CD8-positive, alpha-beta memory T cell (primary cell): ENCODE results near the gene SH3TC1. TPM values are rescaled to one million over a fixed set of nuclear protein-coding genes. Genes with fewer than 3 reads are reported as not detected.

Source experiments
- CTCF ChIA-PET: fragments of 350-600 bp; sonication (Branson Sonifier 250); formaldehyde crosslinking; loops from one replicate; lab custom pipeline; 2021; ENCODE audit warnings: antibody characterized with exemption; lab: Charles Lee
- POLR2A ChIA-PET: fragments of 350-600 bp; sonication (Branson Sonifier 250); formaldehyde crosslinking; loops from one replicate; lab custom pipeline; 2021; ENCODE audit warnings: antibody characterized with exemption; lab: Charles Lee
- DNase-seq, 5 donors: peaks; one replicate each; pipeline versions ENCODE4 v3.0.0 to v3.0.0-alpha.2; 2020 to 2022; ENCODE audit warnings: mixed read lengths in 1 of 5
- H3K27ac ChIP-seq: one replicate; pipeline ENCODE4 v1.7.0; 2013; ENCODE audit warnings: low read depth, mild to moderate bottlenecking, low read length, moderate library complexity
- H3K27me3 ChIP-seq: 2 replicates; pipeline ENCODE4 v1.7.0; 2013; ENCODE audit warnings: low read length, mild to moderate bottlenecking; ENCODE audit not compliant: insufficient read depth, poor library complexity, severe bottlenecking
- H3K36me3 ChIP-seq: 2 replicates; pipeline ENCODE4 v1.7.0; 2013; ENCODE audit warnings: mild to moderate bottlenecking, low read length, moderate library complexity; ENCODE audit not compliant: insufficient read depth
- H3K4me1 ChIP-seq: 2 replicates; pipeline ENCODE4 v1.7.0; 2013; ENCODE audit warnings: mild to moderate bottlenecking, low read length, moderate library complexity; ENCODE audit not compliant: insufficient read depth
- H3K4me3 ChIP-seq: 2 replicates; pipeline ENCODE4 v1.7.0; 2013; ENCODE audit warnings: mild to moderate bottlenecking, low read length
- H3K9me3 ChIP-seq: 2 replicates; pipeline ENCODE4 v1.7.0; 2013; ENCODE audit warnings: mild to moderate bottlenecking, low read length
- H3K27ac Mint-ChIP-seq, 8 donors: one replicate each; pipeline ENCODE4 v1.8.0; 2020 to 2021; ENCODE audit warnings: mixed read lengths in 8 of 8, mild to moderate bottlenecking in 6 of 8, inconsistent platforms in 3 of 8, moderate library complexity in 3 of 8
- H3K27me3 Mint-ChIP-seq, 2 donors: one replicate each; pipeline ENCODE4 v1.8.0; 2020 to 2021; ENCODE audit warnings: mixed read lengths in 2 of 2, mild to moderate bottlenecking in 1 of 2, moderate library complexity in 1 of 2
- H3K36me3 Mint-ChIP-seq, 3 donors: one replicate each; pipeline ENCODE4 v1.8.0; 2020 to 2021; ENCODE audit warnings: mixed read lengths in 3 of 3, inconsistent platforms in 1 of 3, mild to moderate bottlenecking in 1 of 3
- H3K4me1 Mint-ChIP-seq, 3 donors: one replicate each; pipeline ENCODE4 v1.8.0; 2020 to 2021; ENCODE audit warnings: mixed read lengths in 3 of 3, inconsistent platforms in 1 of 3, mild to moderate bottlenecking in 1 of 3
- H3K4me3 Mint-ChIP-seq, 7 donors: one replicate each; pipeline ENCODE4 v1.8.0; 2020 to 2021; ENCODE audit warnings: mixed read lengths in 7 of 7, mild to moderate bottlenecking in 6 of 7, moderate library complexity in 4 of 7, inconsistent platforms in 2 of 7
- H3K9me3 Mint-ChIP-seq, 5 donors: one replicate each; pipeline ENCODE4 v1.8.0; 2020 to 2022; ENCODE audit warnings: mixed read lengths in 5 of 5, mild to moderate bottlenecking in 3 of 5, moderate library complexity in 2 of 5, inconsistent platforms in 1 of 5
- polyA plus RNA-seq: library from polyadenylated mRNA; unstranded; fragments of 300-500 nt; fragmentation: Illumina TruSeq; gene quantifications from one replicate; pipeline ENCODE4 v1.2.3, GENCODE V29; 2021
- total RNA-seq, 2 experiments: library from RNA; stranded (reverse); gene quantifications; one replicate each; pipeline ENCODE4 v1.2.3, GENCODE V29; 2021

The SH3TC1 gene
- total and polyA plus RNA-seq, 3 experiments from 2014 or later: 7.5 to 12.2 (median 8.9) TPM

DNA sequence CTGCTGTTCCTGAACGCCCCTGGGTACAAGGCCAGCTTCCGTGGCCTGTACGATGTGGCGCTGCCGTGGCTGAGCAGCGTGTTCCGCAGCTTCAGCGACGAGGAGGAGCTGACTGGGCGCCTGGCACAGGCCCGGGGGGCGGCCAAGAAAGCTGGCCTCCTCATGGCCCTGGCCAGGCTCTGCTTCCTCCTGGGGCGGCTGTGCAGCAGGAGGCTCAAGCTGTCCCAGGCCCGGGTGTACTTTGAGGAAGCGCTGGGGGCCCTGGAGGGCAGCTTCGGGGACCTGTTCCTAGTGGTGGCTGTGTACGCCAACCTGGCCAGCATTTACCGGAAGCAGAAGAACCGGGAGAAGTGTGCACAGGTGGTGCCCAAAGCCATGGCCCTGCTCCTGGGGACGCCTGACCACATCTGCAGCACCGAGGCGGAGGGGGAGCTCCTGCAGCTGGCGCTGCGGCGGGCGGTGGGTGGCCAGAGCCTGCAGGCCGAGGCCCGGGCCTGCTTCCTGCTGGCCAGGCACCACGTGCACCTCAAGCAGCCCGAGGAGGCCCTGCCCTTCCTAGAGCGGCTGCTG lies 28.2 kb downstream of the SH3TC1 start:
- H3K36me3 ChIP-seq: peaks cover 7% of the 10 kb centered on the region
- no peak overlapping the region for H3K27ac Mint-ChIP-seq
- H3K4me3 ChIP-seq: no peak overlapping the region
- H3K27me3 Mint-ChIP-seq: no peaks in the 10 kb centered on the region
- POLR2A ChIA-PET: no interaction called here
- no peaks in the 10 kb centered on the region for H3K27me3 ChIP-seq
- H3K4me1 Mint-ChIP-seq: peaks cover 43 to 83% (median 43%) of the 10 kb centered on the region in 3 donors
- H3K36me3 Mint-ChIP-seq: peaks cover 0 to 23% (median 6%) of the 10 kb centered on the region in 3 donors
- DNase-seq: no peak
- peaks cover 59% of the 10 kb centered on the region for H3K4me1 ChIP-seq
- no peaks in the 10 kb centered on the region for H3K9me3 Mint-ChIP-seq
- H3K27ac ChIP-seq: no peak overlapping the region
- peak overlapping the region in 1 of 7 donors; percentile 74 for H3K4me3 Mint-ChIP-seq
- CTCF ChIA-PET: interaction anchor here (0.9 to 3.1 kb wide), 4 partner anchors 15 to 190 kb away, joined by 3 to 8 read pairs (median 4); no protein-coding TSS in a partner anchor
- no peaks in the 10 kb centered on the region for H3K9me3 ChIP-seq

DNA sequence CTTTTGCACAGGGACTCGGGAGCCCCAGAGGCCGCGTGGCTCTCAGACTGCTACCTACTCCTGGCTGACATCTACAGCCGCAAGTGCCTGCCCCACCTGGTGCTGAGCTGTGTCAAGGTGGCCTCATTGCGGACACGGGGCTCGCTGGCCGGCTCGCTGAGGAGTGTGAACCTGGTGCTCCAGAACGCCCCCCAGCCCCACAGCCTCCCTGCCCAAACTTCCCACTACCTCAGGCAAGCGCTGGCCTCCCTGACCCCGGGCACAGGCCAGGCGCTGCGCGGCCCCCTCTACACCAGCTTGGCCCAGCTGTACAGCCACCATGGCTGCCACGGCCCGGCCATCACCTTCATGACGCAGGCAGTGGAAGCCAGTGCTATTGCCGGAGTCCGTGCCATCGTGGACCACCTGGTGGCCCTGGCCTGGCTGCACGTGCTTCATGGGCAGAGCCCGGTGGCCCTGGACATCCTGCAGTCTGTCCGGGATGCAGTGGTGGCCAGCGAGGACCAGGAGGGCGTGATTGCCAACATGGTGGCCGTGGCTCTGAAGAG lies 28.8 kb downstream of the SH3TC1 start:
- CTCF ChIA-PET: interaction anchor here (0.9 to 3.1 kb wide), 5 partner anchors 14 to 190 kb away, joined by 3 to 8 read pairs (median 3); no protein-coding TSS in a partner anchor
- Histone ChIP-seq H3K36me3 (peaks cover 7% of the 10 kb centered on the region), H3K4me3 (no peak overlapping the region), H3K27ac (no peak overlapping the region), H3K4me1 (peaks cover 57% of the 10 kb centered on the region), H3K27me3 (no peaks in the 10 kb centered on the region), H3K9me3 (no peaks in the 10 kb centered on the region)
- peak overlapping the region in 1 of 7 donors; percentile 51 for H3K4me3 Mint-ChIP-seq
- DNase-seq: no peak
- H3K9me3 Mint-ChIP-seq: no peaks in the 10 kb centered on the region
- no peaks in the 10 kb centered on the region for H3K27me3 Mint-ChIP-seq
- H3K27ac Mint-ChIP-seq: no peak overlapping the region
- H3K36me3 Mint-ChIP-seq: peaks cover 0 to 21% (median 6%) of the 10 kb centered on the region in 3 donors
- peaks cover 43 to 79% (median 44%) of the 10 kb centered on the region in 3 donors for H3K4me1 Mint-ChIP-seq
- POLR2A ChIA-PET: no interaction called here

DNA sequence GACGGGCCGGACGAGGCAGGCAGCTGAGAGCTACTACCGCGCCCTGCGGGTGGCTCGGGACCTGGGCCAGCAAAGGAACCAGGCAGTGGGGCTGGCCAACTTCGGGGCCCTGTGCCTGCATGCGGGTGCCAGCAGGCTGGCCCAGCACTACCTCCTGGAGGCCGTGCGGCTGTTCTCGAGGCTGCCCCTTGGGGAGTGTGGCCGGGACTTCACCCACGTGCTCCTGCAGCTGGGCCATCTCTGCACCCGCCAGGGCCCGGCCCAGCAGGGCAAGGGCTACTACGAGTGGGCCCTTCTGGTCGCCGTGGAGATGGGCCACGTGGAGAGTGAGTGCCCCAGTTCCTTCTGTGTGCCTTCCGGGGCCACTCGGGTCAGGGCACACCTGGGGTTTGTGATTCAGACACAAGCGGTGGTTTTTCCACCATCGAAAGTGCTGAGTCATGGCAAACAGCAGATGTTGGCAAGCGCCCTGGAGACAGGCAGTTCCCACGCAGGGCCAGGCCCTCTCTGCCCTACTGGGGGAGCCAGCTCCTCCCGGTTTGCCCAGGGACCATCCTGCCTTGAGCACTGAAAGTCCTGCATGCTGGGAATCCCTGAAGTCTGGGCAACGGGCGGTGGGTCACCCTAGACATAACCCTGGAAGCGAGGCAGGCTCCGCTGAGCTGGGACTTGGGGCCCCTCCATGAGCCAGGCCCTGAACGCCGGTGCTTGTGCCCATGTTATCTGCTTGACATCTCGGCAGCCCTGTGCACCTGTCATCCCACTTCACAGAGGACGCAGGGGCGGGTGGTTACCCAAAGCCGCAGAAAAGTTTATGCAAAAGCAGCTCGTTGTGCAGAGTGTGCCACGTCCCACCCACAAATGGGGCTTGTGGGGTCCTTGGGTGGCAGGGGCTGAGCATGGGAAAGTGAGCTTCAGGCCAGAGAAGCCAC lies 29.5 kb downstream of the SH3TC1 start:
- Histone ChIP-seq H3K9me3 (no peaks in the 10 kb centered on the region), H3K4me3 (peak overlapping the region; percentile 36), H3K27me3 (no peaks in the 10 kb centered on the region), H3K27ac (no peak overlapping the region), H3K36me3 (peaks cover 12% of the 10 kb centered on the region), H3K4me1 (peaks cover 57% of the 10 kb centered on the region)
- peak overlapping the region; percentile 66 to 95 (median 86) for H3K27ac Mint-ChIP-seq
- peak overlapping the region; percentile 22 to 84 (median 72) for H3K4me3 Mint-ChIP-seq
- H3K27me3 Mint-ChIP-seq: no peaks in the 10 kb centered on the region
- no peaks in the 10 kb centered on the region for H3K9me3 Mint-ChIP-seq
- CTCF ChIA-PET: interaction anchor here (1.1 to 1.7 kb wide), 4 partner anchors 14 to 189 kb away, joined by 3 to 4 read pairs (median 4); no protein-coding TSS in a partner anchor
- peaks cover 43 to 75% (median 44%) of the 10 kb centered on the region in 3 donors for H3K4me1 Mint-ChIP-seq
- H3K36me3 Mint-ChIP-seq: peaks cover 0 to 17% (median 6%) of the 10 kb centered on the region in 3 donors
- peak; percentile 54 to 86 (median 79) for DNase-seq
- POLR2A ChIA-PET: interaction anchor here (0.6 kb wide), 1 partner anchor 104 kb away, joined by 3 read pairs; no protein-coding TSS in a partner anchor

DNA sequence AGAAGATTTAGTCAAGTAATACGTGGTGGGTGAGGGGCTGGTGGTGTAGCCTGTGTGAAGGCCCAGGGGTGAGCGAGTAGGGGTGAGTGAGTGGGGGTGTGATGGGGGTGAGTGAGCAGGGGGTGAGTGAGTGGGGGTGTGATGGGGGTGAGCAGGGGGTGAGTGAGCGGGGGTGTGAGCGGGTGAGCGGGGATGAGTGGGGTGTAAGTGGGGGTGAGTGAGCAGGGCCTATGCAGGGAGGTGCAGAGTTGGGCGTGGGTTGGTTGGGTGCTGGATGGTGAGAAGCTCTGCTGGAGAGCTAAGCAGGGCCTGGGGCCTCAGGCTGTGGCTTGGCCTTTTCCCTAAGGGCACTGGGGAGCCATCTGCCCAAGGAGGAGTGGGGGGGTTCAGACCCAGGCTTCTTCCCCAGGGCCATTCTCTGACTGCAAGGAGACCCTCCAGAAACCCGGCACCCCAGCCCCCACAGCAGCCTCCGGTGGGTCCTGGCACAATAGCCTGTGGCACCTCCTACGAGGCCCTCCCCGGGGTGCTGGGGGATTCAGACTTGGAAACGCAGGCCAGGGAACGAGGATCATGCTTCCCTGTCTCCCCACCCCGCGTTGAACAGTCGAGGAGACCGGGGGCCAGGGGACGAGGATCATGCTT lies 30.4 kb downstream of the SH3TC1 start:
- Mint-ChIP-seq H3K27ac (peak overlapping the region; percentile 66 to 95 (median 86)), H3K4me1 (peaks cover 35 to 68% (median 37%) of the 10 kb centered on the region in 3 donors), H3K27me3 (no peaks in the 10 kb centered on the region), H3K9me3 (no peaks in the 10 kb centered on the region), H3K36me3 (peaks cover 0 to 10% (median 0%) of the 10 kb centered on the region in 3 donors), H3K4me3 (peak overlapping the region; percentile 22 to 84 (median 72))
- Histone ChIP-seq H3K27ac (no peak overlapping the region), H3K4me3 (peak overlapping the region; percentile 36), H3K27me3 (no peaks in the 10 kb centered on the region), H3K4me1 (peaks cover 53% of the 10 kb centered on the region), H3K36me3 (peaks cover 14% of the 10 kb centered on the region), H3K9me3 (no peaks in the 10 kb centered on the region)
- POLR2A ChIA-PET: no interaction called here
- peak in 2 of 5 donors; percentile 16 to 61 for DNase-seq
- CTCF ChIA-PET: interaction anchor here (1.7 kb wide), 1 partner anchor 13 kb away, joined by 4 read pairs; no protein-coding TSS in a partner anchor

DNA sequence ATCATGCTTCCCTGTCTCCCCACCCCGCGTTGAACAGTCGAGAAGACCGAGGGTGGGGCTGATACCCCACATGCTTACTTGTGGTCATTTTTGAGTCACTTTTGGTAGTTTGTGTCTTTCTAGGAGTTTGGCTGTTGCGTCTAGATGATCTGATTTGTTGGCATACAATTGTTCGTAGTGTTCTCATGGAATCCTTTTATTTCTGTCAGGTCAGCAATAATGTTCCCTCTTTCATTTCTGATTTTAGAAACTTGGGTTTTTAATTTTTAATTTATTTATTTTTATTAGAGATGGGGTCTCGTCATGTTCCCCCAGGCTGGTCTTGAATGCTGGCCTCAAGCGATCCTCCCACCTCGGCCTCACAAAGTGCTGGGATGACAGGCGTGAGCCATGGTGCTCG lies 30.9 kb downstream of the SH3TC1 start:
- H3K36me3 Mint-ChIP-seq: peaks cover 0 to 8% (median 2%) of the 10 kb centered on the region in 3 donors
- no peak for DNase-seq
- peaks cover 29 to 62% (median 33%) of the 10 kb centered on the region in 3 donors for H3K4me1 Mint-ChIP-seq
- H3K36me3 ChIP-seq: peaks cover 15% of the 10 kb centered on the region
- no peak overlapping the region for H3K4me3 ChIP-seq
- peak overlapping the region in 1 of 8 donors; percentile 3 for H3K27ac Mint-ChIP-seq
- CTCF ChIA-PET: interaction anchor here (1.0 to 1.7 kb wide), 2 partner anchors 9 to 12 kb away, joined by 3 to 4 read pairs; no protein-coding TSS in a partner anchor
- POLR2A ChIA-PET: interaction anchor here (1.2 kb wide), 1 partner anchor 9 kb away, joined by 3 read pairs; no protein-coding TSS in a partner anchor
- H3K9me3 ChIP-seq: no peaks in the 10 kb centered on the region
- no peaks in the 10 kb centered on the region for H3K27me3 Mint-ChIP-seq
- peaks cover 48% of the 10 kb centered on the region for H3K4me1 ChIP-seq
- no peaks in the 10 kb centered on the region for H3K9me3 Mint-ChIP-seq
- no peak overlapping the region for H3K4me3 Mint-ChIP-seq
- H3K27ac ChIP-seq: no peak overlapping the region
- H3K27me3 ChIP-seq: no peaks in the 10 kb centered on the region

DNA sequence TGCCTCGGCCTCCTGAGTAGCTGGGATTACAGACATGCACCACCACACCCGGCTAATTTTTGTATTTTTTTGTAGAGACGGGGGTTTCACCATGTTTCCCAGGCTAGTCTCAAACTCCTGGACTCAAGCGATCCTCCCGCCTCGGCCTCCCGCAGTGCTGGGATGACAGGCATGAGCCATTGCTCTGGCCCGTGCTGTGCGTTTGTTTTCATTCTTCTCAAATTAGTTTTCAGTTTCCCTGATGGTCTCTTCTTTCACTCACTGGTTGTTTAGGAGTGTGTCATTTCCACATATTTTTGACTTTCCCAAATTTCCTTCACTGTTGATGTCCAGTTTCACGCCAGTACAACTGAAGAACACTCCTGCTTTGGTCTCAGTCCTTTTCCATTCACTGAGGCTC lies 31.8 kb downstream of the SH3TC1 start:
- Histone ChIP-seq H3K9me3 (no peaks in the 10 kb centered on the region), H3K4me3 (no peak overlapping the region), H3K36me3 (peaks cover 15% of the 10 kb centered on the region), H3K27me3 (no peaks in the 10 kb centered on the region), H3K27ac (no peak overlapping the region), H3K4me1 (peaks cover 39% of the 10 kb centered on the region)
- Mint-ChIP-seq H3K36me3 (peaks cover 0 to 13% (median 2%) of the 10 kb centered on the region in 3 donors), H3K9me3 (no peaks in the 10 kb centered on the region), H3K27me3 (no peaks in the 10 kb centered on the region), H3K4me3 (peak overlapping the region in 1 of 7 donors; percentile 44), H3K27ac (peak overlapping the region in 3 of 8 donors; percentile 3 to 87 (median 40)), H3K4me1 (peaks cover 27 to 53% (median 27%) of the 10 kb centered on the region in 3 donors)
- ChIA-PET CTCF (interaction anchor here (1.0 kb wide), 1 partner anchor 10 kb away, joined by 3 read pairs; no protein-coding TSS in a partner anchor), POLR2A (interaction anchor here (1.2 kb wide), 1 partner anchor 10 kb away, joined by 3 read pairs; no protein-coding TSS in a partner anchor)
- DNase-seq: no peak

DNA sequence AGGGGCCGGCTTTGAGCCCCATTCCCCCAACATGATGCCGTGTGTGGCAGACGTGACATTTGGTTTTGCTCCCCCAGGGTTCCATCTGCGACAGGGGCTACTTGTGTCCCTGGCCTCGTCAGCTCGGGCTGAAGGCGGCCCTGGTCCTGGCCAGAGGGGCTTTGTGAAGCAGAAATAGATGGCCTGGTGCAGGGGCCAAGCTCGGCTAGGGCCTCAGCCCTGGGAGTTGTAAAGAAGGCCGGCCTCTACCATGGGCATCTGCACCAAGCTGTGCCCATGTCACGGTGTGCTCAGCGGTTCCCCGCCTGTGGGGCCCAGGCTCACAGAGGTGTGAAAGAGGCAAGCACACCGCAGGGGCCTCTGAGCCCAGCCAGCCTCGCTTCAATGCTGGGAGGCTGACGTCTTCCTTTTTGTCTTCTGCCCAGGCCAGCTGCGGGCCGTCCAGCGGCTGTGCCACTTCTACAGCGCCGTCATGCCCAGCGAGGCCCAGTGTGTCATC lies 32.5 kb downstream of the SH3TC1 start:
- Mint-ChIP-seq H3K4me3 (peak overlapping the region in 1 of 7 donors; percentile 41), H3K27me3 (no peaks in the 10 kb centered on the region), H3K4me1 (peaks cover 25 to 46% (median 27%) of the 10 kb centered on the region in 3 donors), H3K27ac (no peak overlapping the region), H3K9me3 (no peaks in the 10 kb centered on the region), H3K36me3 (peaks cover 0 to 11% (median 2%) of the 10 kb centered on the region in 3 donors)
- Histone ChIP-seq H3K36me3 (peaks cover 15% of the 10 kb centered on the region), H3K4me1 (peaks cover 32% of the 10 kb centered on the region), H3K27me3 (no peaks in the 10 kb centered on the region), H3K27ac (no peak overlapping the region), H3K9me3 (no peaks in the 10 kb centered on the region), H3K4me3 (no peak overlapping the region)
- no peak for DNase-seq
- ChIA-PET CTCF (interaction anchor here (2.1 kb wide), 1 partner anchor 11 kb away, joined by 10 read pairs; no protein-coding TSS in a partner anchor), POLR2A (no interaction called here)
